ENCODE data around the gene VGLL1. TPM values are rescaled to one million over a fixed set of nuclear protein-coding genes. Genes with fewer than 3 reads are reported as not detected.

Gene VGLL1
- total RNA-seq, result not detected in 2 replicates

GRCh38 chrX:136531951-136532350 is at the start of gene VGLL1:
TSS of gene VGLL1 (plus strand) at chrX:136532215. CDS start at chrX:136536021, 3,806 bp downstream.

DNA sequence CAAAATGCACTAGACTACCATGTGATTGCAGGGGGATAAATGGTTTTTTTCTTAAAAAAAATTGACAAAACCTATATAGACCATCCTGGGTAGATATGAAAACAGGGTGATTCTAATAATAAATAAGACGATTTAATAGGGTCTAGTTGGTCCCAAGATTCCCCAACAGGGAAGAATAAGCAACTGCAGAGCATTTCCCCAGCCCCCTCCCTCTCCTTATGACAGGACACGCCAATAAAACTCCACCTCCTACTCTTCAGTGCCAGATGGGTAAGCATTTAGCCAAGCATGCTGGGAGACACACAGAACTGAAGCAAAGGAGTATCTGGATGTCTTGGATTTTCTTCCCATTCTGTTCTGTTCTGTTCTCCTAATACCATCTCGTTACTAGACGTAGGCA is 44.4 kb upstream of the VGLL1 start, which contains the start of gene BRS3:
TSS of gene BRS3 (plus strand) at position 301 of the 400 bp plus-strand sequence. CDS start 168 bp downstream, outside the sequence.

DNA sequence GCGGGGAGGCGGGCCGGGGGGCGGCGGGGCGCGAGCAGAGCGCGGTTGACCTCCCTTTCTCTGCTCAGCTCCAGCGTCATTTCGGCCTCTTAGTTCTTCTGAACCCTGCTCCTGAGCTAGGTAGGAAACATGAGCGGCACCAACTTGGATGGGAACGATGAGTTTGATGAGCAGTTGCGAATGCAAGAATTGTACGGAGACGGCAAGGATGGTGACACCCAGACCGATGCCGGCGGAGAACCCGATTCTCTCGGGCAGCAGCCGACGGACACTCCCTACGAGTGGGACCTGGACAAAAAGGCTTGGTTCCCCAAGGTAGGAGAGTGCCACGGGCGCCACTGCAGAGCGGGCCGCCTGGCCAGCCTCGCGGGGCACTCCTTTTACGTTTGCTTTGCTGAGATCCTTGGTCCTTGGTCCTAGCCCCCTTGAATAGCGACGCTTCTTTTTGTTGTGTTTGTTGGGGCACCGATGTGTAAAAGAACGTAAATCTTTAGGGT is 34.4 kb upstream of the VGLL1 start, which contains the start of gene HTATSF1:
TSS of gene HTATSF1 (plus strand) at position 37 of the 497 bp plus-strand sequence. CDS start at position 130, 93 bp downstream.

Other genes with a start within 250 kb of the VGLL1 start
- gene ADGRG4, start 231.3 kb upstream of the VGLL1 start, total RNA-seq, result not detected in 2 replicates
- not detected in 2 replicates for gene BRS3, start 44.3 kb upstream of the VGLL1 start, total RNA-seq
- 29.9 and 37.1 TPM in 2 replicates for gene HTATSF1, start 34.6 kb upstream of the VGLL1 start, total RNA-seq
- gene CD40LG, start 115.9 kb downstream of the VGLL1 start, total RNA-seq, result not detected in 2 replicates
- 6.5 and 10.5 TPM in 2 replicates for gene ARHGEF6, start 248.7 kb downstream of the VGLL1 start, total RNA-seq